Neural progenitor cell (in vitro differentiated cells): ENCODE results near the gene CRBN. TPM values are rescaled to one million over a fixed set of nuclear protein-coding genes. Genes with fewer than 3 reads are reported as not detected.

Source experiments
- DNase-seq: peaks from one replicate; pipeline ENCODE4 v3.0.0-alpha.2; 2016; ENCODE audit warnings: low spot score
- H2AFZ ChIP-seq: fragments of 200-600 bp; sonication (generic); replicated peaks from 2 replicates; pipeline ENCODE4 v1.6.1; 2016; ENCODE audit warnings: antibody characterized with exemption
- H3F3A ChIP-seq: fragments of 200-600 bp; sonication (generic); 2 replicates; pipeline ENCODE4 v1.6.1; 2016; ENCODE audit warnings: antibody characterized with exemption, low read depth
- H3K27ac ChIP-seq: fragments of 200-600 bp; sonication (generic); 2 replicates; pipeline ENCODE4 v1.5.1; 2016; ENCODE audit warnings: mild to moderate bottlenecking
- H3K27me3 ChIP-seq: fragments of 200-600 bp; sonication (generic); 2 replicates; pipeline ENCODE4 v1.6.1; 2016; ENCODE audit warnings: mild to moderate bottlenecking, moderate library complexity
- H3K36me3 ChIP-seq: fragments of 200-600 bp; sonication (generic); 2 replicates; pipeline ENCODE4 v1.5.1; 2016
- H3K4me1 ChIP-seq: fragments of 200-600 bp; sonication (generic); 2 replicates; pipeline ENCODE4 v1.6.1; 2016; ENCODE audit warnings: mixed run types
- H3K4me2 ChIP-seq: fragments of 200-600 bp; sonication (generic); 2 replicates; pipeline ENCODE4 v1.6.1; 2016
- H3K4me3 ChIP-seq: fragments of 200-600 bp; sonication (generic); 2 replicates; pipeline ENCODE4 v1.5.1; 2016
- H3K79me2 ChIP-seq: fragments of 200-600 bp; sonication (generic); 2 replicates; pipeline ENCODE4 v1.6.1; 2016; ENCODE audit warnings: low read depth
- H3K9ac ChIP-seq: fragments of 200-600 bp; sonication (generic); 2 replicates; pipeline ENCODE4 v1.6.1; 2016
- H3K9me3 ChIP-seq: fragments of 200-600 bp; sonication (generic); 2 replicates; pipeline ENCODE4 v1.5.1; 2016; ENCODE audit warnings: low read depth
- H4K20me1 ChIP-seq: fragments of 200-600 bp; sonication (generic); 2 replicates; pipeline ENCODE4 v1.6.1; 2016; ENCODE audit warnings: low read depth
- H3K27ac Mint-ChIP-seq: 3 replicates; pipeline ENCODE4 v1.8.0; 2021; ENCODE audit warnings: mixed read lengths
- H3K27me3 Mint-ChIP-seq: 2 replicates; pipeline ENCODE4 v1.8.0; 2022; ENCODE audit warnings: low read depth, mild to moderate bottlenecking, inconsistent platforms, moderate library complexity, mixed read lengths; ENCODE audit not compliant: insufficient read depth
- H3K36me3 Mint-ChIP-seq: 3 replicates; pipeline ENCODE4 v1.8.0; 2021; ENCODE audit warnings: mixed read lengths
- H3K4me1 Mint-ChIP-seq: 3 replicates; pipeline ENCODE4 v1.8.0; 2021; ENCODE audit warnings: mixed read lengths
- H3K4me3 Mint-ChIP-seq: 3 replicates; pipeline ENCODE4 v1.8.0; 2021; ENCODE audit warnings: mild to moderate bottlenecking, moderate library complexity, mixed read lengths
- H3K9me3 Mint-ChIP-seq: 3 replicates; pipeline ENCODE4 v1.8.0; 2020; ENCODE audit warnings: mixed read lengths
- EZH2 ChIP-seq: fragments of 200-600 bp; sonication (generic); IDR thresholded peaks from 2 replicates; pipeline ENCODE4 v1.6.1; 2017; ENCODE audit warnings: antibody characterized with exemption, mild to moderate bottlenecking, moderate library complexity
- EZH2phosphoT487 ChIP-seq: fragments of 200-600 bp; sonication (generic); IDR thresholded peaks from 2 replicates; pipeline ENCODE4 v1.6.1; 2017; ENCODE audit warnings: antibody characterized with exemption
- total RNA-seq: library from RNA; depleted of rRNA; stranded (reverse); fragments of >200 nt; gene quantifications from 2 replicates; pipeline ENCODE4 v1.2.3, GENCODE V29; 2015; ENCODE audit warnings: low replicate concordance
- TF ChIP-seq, protein P1 (sequence below): fragments of 200-600 bp; sonication (generic); IDR thresholded peaks from 2 replicates; pipeline ENCODE4 v1.5.1; 2017; ENCODE audit warnings: antibody characterized with exemption, mild to moderate bottlenecking

The CRBN gene
- total RNA-seq, 1 donor from 2014 or later, result 78.0 TPM

GRCh38 chr3:3216401-3216800 lies 36.9 kb upstream of the CRBN start:
- DNase-seq, result no peak
- Histone ChIP-seq H3K4me3 (no peak overlapping the region), H3K4me1 (no peaks in the 10 kb centered on the region), H2AFZ (no peak overlapping the region), H3K27ac (no peak overlapping the region), H3K9ac (no peak overlapping the region), H3K27me3 (no peaks in the 10 kb centered on the region), H3K79me2 (no peaks in the 10 kb centered on the region), H3K4me2 (no peak overlapping the region), H4K20me1 (no peaks in the 10 kb centered on the region), H3K36me3 (no peaks in the 10 kb centered on the region), H3K9me3 (no peaks in the 10 kb centered on the region), H3F3A (no peaks in the 10 kb centered on the region)
- Mint-ChIP-seq H3K27ac (no peak overlapping the region), H3K4me1 (no peaks in the 10 kb centered on the region), H3K9me3 (no peaks in the 10 kb centered on the region), H3K36me3 (no peaks in the 10 kb centered on the region), H3K4me3 (no peak overlapping the region), H3K27me3 (peaks cover 4% of the 10 kb centered on the region)
- TF ChIP-seq, protein P1, sequence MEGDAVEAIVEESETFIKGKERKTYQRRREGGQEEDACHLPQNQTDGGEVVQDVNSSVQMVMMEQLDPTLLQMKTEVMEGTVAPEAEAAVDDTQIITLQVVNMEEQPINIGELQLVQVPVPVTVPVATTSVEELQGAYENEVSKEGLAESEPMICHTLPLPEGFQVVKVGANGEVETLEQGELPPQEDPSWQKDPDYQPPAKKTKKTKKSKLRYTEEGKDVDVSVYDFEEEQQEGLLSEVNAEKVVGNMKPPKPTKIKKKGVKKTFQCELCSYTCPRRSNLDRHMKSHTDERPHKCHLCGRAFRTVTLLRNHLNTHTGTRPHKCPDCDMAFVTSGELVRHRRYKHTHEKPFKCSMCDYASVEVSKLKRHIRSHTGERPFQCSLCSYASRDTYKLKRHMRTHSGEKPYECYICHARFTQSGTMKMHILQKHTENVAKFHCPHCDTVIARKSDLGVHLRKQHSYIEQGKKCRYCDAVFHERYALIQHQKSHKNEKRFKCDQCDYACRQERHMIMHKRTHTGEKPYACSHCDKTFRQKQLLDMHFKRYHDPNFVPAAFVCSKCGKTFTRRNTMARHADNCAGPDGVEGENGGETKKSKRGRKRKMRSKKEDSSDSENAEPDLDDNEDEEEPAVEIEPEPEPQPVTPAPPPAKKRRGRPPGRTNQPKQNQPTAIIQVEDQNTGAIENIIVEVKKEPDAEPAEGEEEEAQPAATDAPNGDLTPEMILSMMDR, result no peak

GRCh38 chr3:3212781-3213440 lies 33.4 kb upstream of the CRBN start:
- Histone ChIP-seq H2AFZ (no peak overlapping the region), H3K27ac (no peak overlapping the region), H3K4me1 (no peaks in the 10 kb centered on the region), H3K4me2 (no peak overlapping the region), H3K36me3 (no peaks in the 10 kb centered on the region), H3K27me3 (no peaks in the 10 kb centered on the region), H3K79me2 (no peaks in the 10 kb centered on the region), H3K9ac (no peak overlapping the region), H3K4me3 (no peak overlapping the region), H3K9me3 (no peaks in the 10 kb centered on the region), H3F3A (no peaks in the 10 kb centered on the region), H4K20me1 (no peaks in the 10 kb centered on the region)
- no peaks in the 10 kb centered on the region for H3K9me3 Mint-ChIP-seq
- no peak for DNase-seq
- H3K27ac Mint-ChIP-seq, result no peak overlapping the region
- H3K36me3 Mint-ChIP-seq, result no peaks in the 10 kb centered on the region
- H3K4me3 Mint-ChIP-seq, result no peak overlapping the region
- no peaks in the 10 kb centered on the region for H3K4me1 Mint-ChIP-seq
- TF ChIP-seq EZH2phosphoT487 (no peak), EZH2 (no peak)
- TF ChIP-seq, protein P1, result no peak
- H3K27me3 Mint-ChIP-seq, result peaks cover 4% of the 10 kb centered on the region

DNA sequence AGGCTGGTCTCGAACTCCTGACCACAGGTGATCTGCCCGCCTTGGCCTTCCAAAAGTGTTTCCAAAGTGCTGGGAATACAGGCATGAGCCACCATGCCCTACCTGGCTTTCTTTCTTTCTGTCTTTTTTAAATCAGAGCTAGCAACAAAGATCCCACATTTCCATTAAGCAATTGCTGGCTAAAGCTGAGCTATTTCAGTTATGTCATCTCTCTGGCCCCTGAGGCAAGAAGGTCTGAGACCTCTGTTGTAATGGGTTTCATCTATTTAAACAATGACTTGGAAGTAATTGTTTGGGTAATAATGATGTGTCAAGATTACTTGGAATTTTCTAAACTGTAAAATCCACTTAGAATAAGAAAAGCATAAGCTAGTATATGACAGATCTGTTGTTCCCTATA lies 30.2 kb upstream of the CRBN start:
- Mint-ChIP-seq H3K9me3 (no peaks in the 10 kb centered on the region), H3K4me1 (no peaks in the 10 kb centered on the region), H3K27ac (no peak overlapping the region), H3K4me3 (no peak overlapping the region), H3K36me3 (no peaks in the 10 kb centered on the region), H3K27me3 (peaks cover 6% of the 10 kb centered on the region)
- Histone ChIP-seq H3K4me2 (no peak overlapping the region), H3K4me3 (no peak overlapping the region), H3K79me2 (no peaks in the 10 kb centered on the region), H4K20me1 (no peaks in the 10 kb centered on the region), H3F3A (no peaks in the 10 kb centered on the region), H3K9me3 (no peaks in the 10 kb centered on the region), H2AFZ (no peak overlapping the region), H3K4me1 (no peaks in the 10 kb centered on the region), H3K27ac (no peak overlapping the region), H3K27me3 (no peaks in the 10 kb centered on the region), H3K9ac (no peak overlapping the region), H3K36me3 (no peaks in the 10 kb centered on the region)
- TF ChIP-seq EZH2phosphoT487 (no peak), EZH2 (no peak)
- TF ChIP-seq, protein P1, result no peak
- DNase-seq, result no peak
